Muscle layer of colon (tissue), 2 donors: ENCODE data around the gene CRTC3.

Experiments used
- H3K27ac ChIP-seq: one replicate; pipeline ENCODE4 v1.7.0; 2013; ENCODE audit warnings: low read depth, mild to moderate bottlenecking, low read length, moderate library complexity
- H3K27me3 ChIP-seq, 2 donors: one replicate each; pipeline ENCODE4 v1.7.0; 2013; ENCODE audit warnings: low read length in 2 of 2, mild to moderate bottlenecking in 2 of 2; ENCODE audit not compliant: insufficient read depth in 2 of 2, control insufficient read depth in 1 of 2
- H3K36me3 ChIP-seq: one replicate; pipeline ENCODE4 v1.7.0; 2013; ENCODE audit warnings: mild to moderate bottlenecking, low read length; ENCODE audit not compliant: insufficient read depth
- H3K4me1 ChIP-seq: one replicate; pipeline ENCODE4 v1.7.0; 2013; ENCODE audit warnings: mild to moderate bottlenecking, low read length; ENCODE audit not compliant: insufficient read depth
- H3K4me3 ChIP-seq, 2 donors: one replicate each; pipeline ENCODE4 v1.7.0; 2013; ENCODE audit warnings: low read length in 2 of 2, low read depth in 1 of 2, mild to moderate bottlenecking in 1 of 2, moderate library complexity in 1 of 2
- H3K9ac ChIP-seq: one replicate; pipeline ENCODE4 v1.7.0; 2013; ENCODE audit warnings: low read length
- H3K9me3 ChIP-seq: one replicate; pipeline ENCODE4 v1.7.0; 2013; ENCODE audit warnings: mild to moderate bottlenecking, low read length
- donor health status: abdominal sarcoma.
- donor health status: Adenocarcinoma of cecum.

Gene CRTC3

GRCh38 chr15:90529371-90530249 lies at the start of gene CRTC3:
CRTC3 (plus strand) TSS chr15:90529923; CDS start chr15:90530072, 149 bp downstream.
- Histone ChIP-seq H3K9ac (peak within 1 kb of the TSS; percentile 80), H3K27me3 (no peaks in the 10 kb centered on the region), H3K36me3 (no peaks in the 10 kb centered on the region), H3K4me1 (peaks cover 26% of the 10 kb centered on the region), H3K4me3 (peak within 1 kb of the TSS; percentile 48 to 91), H3K9me3 (no peaks in the 10 kb centered on the region), H3K27ac (peak within 1 kb of the TSS; percentile 81)

- no peak overlapping the region for H3K27ac ChIP-seq
- no peak overlapping the region for H3K9ac ChIP-seq
- H3K27me3 ChIP-seq, result no peaks in the 10 kb centered on the region
- H3K4me1 ChIP-seq, result peaks cover 7% of the 10 kb centered on the region
- no peak overlapping the region for H3K4me3 ChIP-seq
- H3K36me3 ChIP-seq, result peaks cover 83% of the 10 kb centered on the region
- H3K9me3 ChIP-seq, result no peaks in the 10 kb centered on the region
These were observed 48.7 kb upstream of the CRTC3 start for GRCh38 chr15:90481023-90481422.

- Histone ChIP-seq H3K27ac (no peak overlapping the region), H3K36me3 (peaks cover 83% of the 10 kb centered on the region), H3K9ac (no peak overlapping the region), H3K4me3 (no peak overlapping the region), H3K4me1 (peaks cover 7% of the 10 kb centered on the region), H3K27me3 (no peaks in the 10 kb centered on the region), H3K9me3 (no peaks in the 10 kb centered on the region)
These were observed 47.4 kb upstream of the CRTC3 start for GRCh38 chr15:90482124-90483011.

GRCh38 chr15:90483012-90483307 lies 46.8 kb upstream of the CRTC3 start:
- Histone ChIP-seq H3K9ac (no peak overlapping the region), H3K27me3 (no peaks in the 10 kb centered on the region), H3K4me1 (peaks cover 7% of the 10 kb centered on the region), H3K36me3 (peaks cover 83% of the 10 kb centered on the region), H3K4me3 (no peak overlapping the region), H3K27ac (no peak overlapping the region), H3K9me3 (no peaks in the 10 kb centered on the region)

GRCh38 chr15:90483637-90484036 lies 46.1 kb upstream of the CRTC3 start:
- Histone ChIP-seq H3K27me3 (no peaks in the 10 kb centered on the region), H3K4me3 (no peak overlapping the region), H3K9me3 (no peaks in the 10 kb centered on the region), H3K36me3 (peaks cover 80% of the 10 kb centered on the region), H3K9ac (no peak overlapping the region), H3K4me1 (peaks cover 7% of the 10 kb centered on the region), H3K27ac (no peak overlapping the region)

GRCh38 chr15:90487186-90487585 lies 42.5 kb upstream of the CRTC3 start:
- H3K9ac ChIP-seq, result no peak overlapping the region
- no peak overlapping the region for H3K4me3 ChIP-seq
- H3K9me3 ChIP-seq, result no peaks in the 10 kb centered on the region
- H3K27ac ChIP-seq, result no peak overlapping the region
- peaks cover 3% of the 10 kb centered on the region for H3K4me1 ChIP-seq
- no peaks in the 10 kb centered on the region for H3K27me3 ChIP-seq
- peaks cover 88% of the 10 kb centered on the region for H3K36me3 ChIP-seq

GRCh38 chr15:90489514-90489913 lies 40.2 kb upstream of the CRTC3 start:
- Histone ChIP-seq H3K36me3 (peaks cover 82% of the 10 kb centered on the region), H3K4me3 (no peak overlapping the region)

GRCh38 chr15:90489944-90490343 lies 39.8 kb upstream of the CRTC3 start:
- Histone ChIP-seq H3K36me3 (peaks cover 78% of the 10 kb centered on the region), H3K9me3 (no peaks in the 10 kb centered on the region), H3K27ac (no peak overlapping the region), H3K9ac (no peak overlapping the region), H3K4me3 (no peak overlapping the region), H3K4me1 (no peaks in the 10 kb centered on the region), H3K27me3 (no peaks in the 10 kb centered on the region)

More at GRCh38 chr15:90489514-90489913, 40.2 kb upstream of the CRTC3 start:
- H3K27me3 ChIP-seq, result no peaks in the 10 kb centered on the region
- H3K9me3 ChIP-seq, result no peaks in the 10 kb centered on the region
- no peak overlapping the region for H3K27ac ChIP-seq
- no peak overlapping the region for H3K9ac ChIP-seq
- H3K4me1 ChIP-seq, result no peaks in the 10 kb centered on the region

- H3K9ac ChIP-seq, result no peak overlapping the region
- no peaks in the 10 kb centered on the region for H3K9me3 ChIP-seq
- no peak overlapping the region for H3K4me3 ChIP-seq
- H3K27ac ChIP-seq, result no peak overlapping the region
- peaks cover 58% of the 10 kb centered on the region for H3K36me3 ChIP-seq
- no peaks in the 10 kb centered on the region for H3K27me3 ChIP-seq
- no peaks in the 10 kb centered on the region for H3K4me1 ChIP-seq
These were observed 36.1 kb upstream of the CRTC3 start for GRCh38 chr15:90493647-90494046.

GRCh38 chr15:90495067-90495466 lies 34.7 kb upstream of the CRTC3 start:
- H3K27me3 ChIP-seq, result no peaks in the 10 kb centered on the region
- H3K36me3 ChIP-seq, result peaks cover 57% of the 10 kb centered on the region
- H3K9ac ChIP-seq, result no peak overlapping the region
- H3K4me3 ChIP-seq, result no peak overlapping the region
- H3K27ac ChIP-seq, result no peak overlapping the region
- H3K9me3 ChIP-seq, result no peaks in the 10 kb centered on the region
- no peaks in the 10 kb centered on the region for H3K4me1 ChIP-seq

- Histone ChIP-seq H3K4me1 (no peaks in the 10 kb centered on the region), H3K9me3 (no peaks in the 10 kb centered on the region), H3K27me3 (no peaks in the 10 kb centered on the region), H3K9ac (no peak overlapping the region), H3K4me3 (no peak overlapping the region), H3K27ac (no peak overlapping the region), H3K36me3 (peaks cover 59% of the 10 kb centered on the region)
These were observed 32.9 kb upstream of the CRTC3 start for GRCh38 chr15:90496791-90497190.
